GM12892 (cell line): ENCODE measurements around the gene VAV2.

ENCODE experiments used
- POLR2A ChIP-seq: IDR thresholded peaks from 2 replicates; pipeline ENCODE4 v1.6.1; 2011; ENCODE audit warnings: low read depth, low read length, control low read depth
- POLR2AphosphoS5 ChIP-seq: IDR thresholded peaks from 2 replicates; pipeline ENCODE4 v1.6.1; 2011; ENCODE audit warnings: low read depth, low read length, control low read depth
- TAF1 ChIP-seq: IDR thresholded peaks from 2 replicates; pipeline ENCODE4 v1.6.1; 2011; ENCODE audit warnings: low read depth, mild to moderate bottlenecking, control low read depth, low read length, borderline replicate concordance

DNA sequence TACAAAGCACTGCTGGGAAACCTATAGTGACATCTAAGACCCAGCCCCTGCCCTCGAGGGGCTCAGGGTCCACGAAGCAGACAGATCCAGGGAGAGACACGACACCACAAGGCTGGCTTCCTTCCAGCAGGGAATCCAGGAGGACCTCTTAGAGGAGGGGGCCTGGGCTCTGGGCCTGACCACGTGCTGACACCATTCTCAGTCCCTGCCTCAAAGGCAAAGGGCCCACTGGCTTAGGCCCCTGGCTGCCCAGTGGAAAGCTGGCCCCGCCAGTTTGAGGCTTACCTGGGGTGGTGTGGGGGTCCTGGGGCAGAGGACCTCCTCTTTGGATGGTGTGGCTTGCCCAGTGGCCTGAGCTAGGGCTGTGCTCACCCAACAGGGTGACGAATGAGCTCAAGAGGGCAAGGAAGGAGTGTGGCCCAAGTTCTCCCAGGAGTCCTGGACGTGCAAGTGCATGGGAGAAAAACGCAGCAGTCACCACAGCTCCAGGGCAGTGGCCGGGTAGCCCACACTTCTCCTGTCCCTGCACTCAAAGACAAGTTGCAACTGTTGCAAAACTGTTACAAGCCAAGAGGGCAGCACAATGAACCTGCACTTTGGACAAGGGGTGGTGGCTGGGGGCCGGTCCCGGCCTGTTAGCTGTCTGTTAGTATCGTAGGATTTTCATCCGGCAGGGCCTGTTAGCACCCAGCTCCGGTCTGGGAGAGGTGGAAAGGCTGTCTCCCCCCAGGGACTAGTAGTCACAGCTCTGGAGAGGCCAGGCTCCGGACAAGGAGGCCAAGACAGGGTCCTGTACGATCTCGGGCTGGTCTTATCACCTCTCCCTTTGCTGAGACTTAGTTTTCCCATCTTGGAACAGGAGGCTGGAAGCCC lies 252.5 kb downstream of the VAV2 start:
- TF ChIP-seq POLR2A = no peak
- no peak for TF ChIP-seq POLR2AphosphoS5
- no peak for TF ChIP-seq TAF1
